GM23338 (cell line): ENCODE results near the gene DPT. TPM values are rescaled to one million over a fixed set of nuclear protein-coding genes. Genes with fewer than 3 reads are reported as not detected.

Source experiments
- ATAC-seq: fragments of 200-7000 bp; cut with Tn5 transposase; 3 replicates; pipeline ENCODE4 v1.9.1; 2020
- DNase-seq: peaks from one replicate; pipeline ENCODE4 v3.0.0-alpha.2; 2015; ENCODE audit warnings: low spot score
- H2AFZ ChIP-seq: fragments of 200-600 bp; sonication (generic); 2 replicates; pipeline ENCODE4 v1.8.0; 2016; ENCODE audit warnings: antibody characterized with exemption, mild to moderate bottlenecking, moderate library complexity
- H3F3A ChIP-seq: fragments of 200-600 bp; sonication (generic); replicated peaks from 2 replicates; pipeline ENCODE4 v1.8.0; 2017; ENCODE audit warnings: antibody characterized with exemption, mixed run types, low read depth
- H3K27ac ChIP-seq: fragments of 200-600 bp; sonication (generic); 2 replicates; pipeline ENCODE4 v1.6.1; 2016; ENCODE audit warnings: low read depth
- H3K27me3 ChIP-seq: fragments of 200-600 bp; sonication (generic); 2 replicates; pipeline ENCODE4 v1.8.0; 2016; ENCODE audit warnings: mild to moderate bottlenecking, mixed run types, moderate library complexity; ENCODE audit not compliant: insufficient read depth
- H3K36me3 ChIP-seq: fragments of 200-600 bp; sonication (generic); 2 replicates; pipeline ENCODE4 v1.8.0; 2016; ENCODE audit warnings: mild to moderate bottlenecking; ENCODE audit not compliant: insufficient read depth
- H3K4me1 ChIP-seq: fragments of 200-600 bp; sonication (generic); 2 replicates; pipeline ENCODE4 v1.8.0; 2016; ENCODE audit warnings: mild to moderate bottlenecking, moderate library complexity; ENCODE audit not compliant: insufficient read depth
- H3K4me2 ChIP-seq: fragments of 200-600 bp; sonication (generic); 2 replicates; pipeline ENCODE4 v1.7.1; 2017; ENCODE audit warnings: mixed run types
- H3K4me3 ChIP-seq: fragments of 200-600 bp; sonication (generic); 2 replicates; pipeline ENCODE4 v1.6.1; 2016; ENCODE audit warnings: mixed run types
- H3K79me2 ChIP-seq: fragments of 200-600 bp; sonication (generic); replicated peaks from 2 replicates; pipeline ENCODE4 v1.8.0; 2017; ENCODE audit warnings: mild to moderate bottlenecking; ENCODE audit not compliant: insufficient read depth
- H3K9me2 ChIP-seq: fragments of 200-600 bp; sonication (generic); 2 replicates; pipeline ENCODE4 v1.8.0; 2017; ENCODE audit not compliant: insufficient read depth
- H4K20me1 ChIP-seq: fragments of 200-600 bp; sonication (generic); replicated peaks from 2 replicates; pipeline ENCODE4 v1.8.0; 2017; ENCODE audit warnings: mild to moderate bottlenecking; ENCODE audit not compliant: insufficient read depth
- H3K27ac Mint-ChIP-seq: 2 replicates; pipeline ENCODE4 v1.8.0; 2020; ENCODE audit warnings: inconsistent platforms, mild to moderate bottlenecking, moderate library complexity, mixed read lengths
- H3K27me3 Mint-ChIP-seq: 3 replicates; pipeline ENCODE4 v1.8.0; 2022; ENCODE audit warnings: low read depth, mild to moderate bottlenecking, moderate library complexity, mixed read lengths, inconsistent platforms; ENCODE audit not compliant: insufficient read depth, poor library complexity
- H3K36me3 Mint-ChIP-seq: 3 replicates; pipeline ENCODE4 v1.8.0; 2021; ENCODE audit warnings: low read depth, mild to moderate bottlenecking, inconsistent platforms, moderate library complexity, mixed read lengths
- H3K4me1 Mint-ChIP-seq: 3 replicates; pipeline ENCODE4 v1.8.0; 2020; ENCODE audit warnings: mild to moderate bottlenecking, inconsistent platforms, mixed read lengths
- H3K4me3 Mint-ChIP-seq: 3 replicates; pipeline ENCODE4 v1.8.0; 2021; ENCODE audit warnings: moderate library complexity, mild to moderate bottlenecking, inconsistent platforms, mixed read lengths
- H3K9me3 Mint-ChIP-seq: 3 replicates; pipeline ENCODE4 v1.8.0; 2020; ENCODE audit warnings: moderate library complexity, mild to moderate bottlenecking, inconsistent platforms, mixed read lengths
- CREB1 ChIP-seq: fragments of 250-450 bp; sonication (Bioruptor Pico); IDR thresholded peaks from 2 replicates; pipeline ENCODE4 v1.5.0; 2020; ENCODE audit warnings: low read depth, mild to moderate bottlenecking, moderate library complexity
- EZH2 ChIP-seq: fragments of 200-600 bp; sonication (generic); IDR thresholded peaks from one replicate; pipeline ENCODE4 v1.8.0; 2017; ENCODE audit warnings: antibody characterized with exemption, mild to moderate bottlenecking, low read depth; ENCODE audit not compliant: unreplicated experiment
- JUNB ChIP-seq: IDR thresholded peaks from one replicate; pipeline ENCODE4 v1.6.1; 2016; ENCODE audit warnings: antibody characterized with exemption; ENCODE audit not compliant: unreplicated experiment
- NANOG ChIP-seq: IDR thresholded peaks from 2 replicates; pipeline ENCODE4 v1.6.1; 2016; ENCODE audit warnings: antibody characterized with exemption, borderline replicate concordance
- POLR2AphosphoS5 ChIP-seq: IDR thresholded peaks from 2 replicates; pipeline ENCODE4 v1.6.1; 2016; ENCODE audit warnings: antibody characterized with exemption, low read depth
- REST ChIP-seq: IDR thresholded peaks from one replicate; pipeline ENCODE4 v1.6.1; 2018; ENCODE audit warnings: antibody characterized with exemption; ENCODE audit not compliant: unreplicated experiment
- STAT1 ChIP-seq: IDR thresholded peaks from one replicate; pipeline ENCODE4 v1.6.1; 2016; ENCODE audit warnings: antibody characterized with exemption; ENCODE audit not compliant: unreplicated experiment
- ZNF114 ChIP-seq: fragments of 250-450 bp; sonication (Bioruptor Pico); IDR thresholded peaks from 2 replicates; pipeline ENCODE4 v1.5.0; 2020; ENCODE audit warnings: mild to moderate bottlenecking, moderate library complexity
- polyA plus RNA-seq: library from polyadenylated mRNA; unstranded; fragments of >200 nt; fragmentation: Nextera tagmentation; extraction: Ambion mirVana; gene quantifications from 2 replicates; pipeline ENCODE4 v1.2.1, GENCODE V29; 2016
- total RNA-seq: library from RNA; depleted of rRNA; stranded (reverse); fragments of >200 nt; shearing (Covaris generic); gene quantifications from 2 replicates; pipeline ENCODE4 v1.2.3, GENCODE V29; 2014
- TF ChIP-seq, protein P1 (sequence below): IDR thresholded peaks from 2 replicates; pipeline ENCODE4 v1.6.1; 2016; ENCODE audit warnings: antibody characterized with exemption
- TF ChIP-seq, protein P2 (sequence below), 2 experiments: fragments of 200-600 bp in 1 of 2; sonication (generic) in 1 of 2; conservative IDR thresholded peaks; 2 replicates each; pipeline versions ENCODE4 v1.5.1 to v1.6.1; 2016 to 2017; ENCODE audit warnings: antibody characterized with exemption in 2 of 2, low read depth in 2 of 2, mild to moderate bottlenecking in 2 of 2, moderate library complexity in 1 of 2

The DPT gene
- total and polyA plus RNA-seq, 2 experiments from 2014 or later, result not detected

- TF ChIP-seq EZH2 (no peak), JUNB (no peak), POLR2AphosphoS5 (no peak), REST (no peak)
- TF ChIP-seq, protein P1, sequence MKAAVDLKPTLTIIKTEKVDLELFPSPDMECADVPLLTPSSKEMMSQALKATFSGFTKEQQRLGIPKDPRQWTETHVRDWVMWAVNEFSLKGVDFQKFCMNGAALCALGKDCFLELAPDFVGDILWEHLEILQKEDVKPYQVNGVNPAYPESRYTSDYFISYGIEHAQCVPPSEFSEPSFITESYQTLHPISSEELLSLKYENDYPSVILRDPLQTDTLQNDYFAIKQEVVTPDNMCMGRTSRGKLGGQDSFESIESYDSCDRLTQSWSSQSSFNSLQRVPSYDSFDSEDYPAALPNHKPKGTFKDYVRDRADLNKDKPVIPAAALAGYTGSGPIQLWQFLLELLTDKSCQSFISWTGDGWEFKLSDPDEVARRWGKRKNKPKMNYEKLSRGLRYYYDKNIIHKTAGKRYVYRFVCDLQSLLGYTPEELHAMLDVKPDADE, result no peak
- TF ChIP-seq, protein P2, sequence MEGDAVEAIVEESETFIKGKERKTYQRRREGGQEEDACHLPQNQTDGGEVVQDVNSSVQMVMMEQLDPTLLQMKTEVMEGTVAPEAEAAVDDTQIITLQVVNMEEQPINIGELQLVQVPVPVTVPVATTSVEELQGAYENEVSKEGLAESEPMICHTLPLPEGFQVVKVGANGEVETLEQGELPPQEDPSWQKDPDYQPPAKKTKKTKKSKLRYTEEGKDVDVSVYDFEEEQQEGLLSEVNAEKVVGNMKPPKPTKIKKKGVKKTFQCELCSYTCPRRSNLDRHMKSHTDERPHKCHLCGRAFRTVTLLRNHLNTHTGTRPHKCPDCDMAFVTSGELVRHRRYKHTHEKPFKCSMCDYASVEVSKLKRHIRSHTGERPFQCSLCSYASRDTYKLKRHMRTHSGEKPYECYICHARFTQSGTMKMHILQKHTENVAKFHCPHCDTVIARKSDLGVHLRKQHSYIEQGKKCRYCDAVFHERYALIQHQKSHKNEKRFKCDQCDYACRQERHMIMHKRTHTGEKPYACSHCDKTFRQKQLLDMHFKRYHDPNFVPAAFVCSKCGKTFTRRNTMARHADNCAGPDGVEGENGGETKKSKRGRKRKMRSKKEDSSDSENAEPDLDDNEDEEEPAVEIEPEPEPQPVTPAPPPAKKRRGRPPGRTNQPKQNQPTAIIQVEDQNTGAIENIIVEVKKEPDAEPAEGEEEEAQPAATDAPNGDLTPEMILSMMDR (conservative IDR thresholded peaks at IDR 0.05; ENCODE audit: low read depth in 2 of 2), result no peak
Measured at GRCh38 chr1:168762473-168762872, 33.5 kb upstream of the DPT start (continued).

- no peaks in the 10 kb centered on the region for H4K20me1 ChIP-seq
- H3K27ac Mint-ChIP-seq, result no peak overlapping the region
- H2AFZ ChIP-seq, result no peak overlapping the region
- H3K27me3 ChIP-seq, result no peaks in the 10 kb centered on the region
- peaks cover 4% of the 10 kb centered on the region for H3K27me3 Mint-ChIP-seq
- H3K36me3 ChIP-seq, result no peaks in the 10 kb centered on the region
- H3K4me1 ChIP-seq, result no peaks in the 10 kb centered on the region
- no peaks in the 10 kb centered on the region for H3K9me2 ChIP-seq
- H3F3A ChIP-seq, result no peaks in the 10 kb centered on the region
- DNase-seq (no peak), ATAC-seq (no peak)
- TF ChIP-seq CREB1, result no peak
- TF ChIP-seq REST, result no peak
- TF ChIP-seq JUNB, result no peak
- TF ChIP-seq, protein P1, result no peak
- no peak for TF ChIP-seq ZNF114 (CRISPR knock-in tag)
- TF ChIP-seq STAT1, result no peak
- TF ChIP-seq NANOG, result no peak
- no peaks in the 10 kb centered on the region for H3K4me1 Mint-ChIP-seq
- H3K4me2 ChIP-seq, result no peak overlapping the region
- H3K36me3 Mint-ChIP-seq, result no peaks in the 10 kb centered on the region
- H3K9me3 Mint-ChIP-seq, result no peaks in the 10 kb centered on the region
- no peak overlapping the region for H3K4me3 ChIP-seq
- no peaks in the 10 kb centered on the region for H3K79me2 ChIP-seq
- no peak overlapping the region for H3K4me3 Mint-ChIP-seq
- no peak overlapping the region for H3K27ac ChIP-seq
Measured at GRCh38 chr1:168760781-168761180, 31.8 kb upstream of the DPT start.
